Fibroblast of mammary gland (primary cell): Measurements from ENCODE around the gene DPH2.

Source experiments
- DNase-seq: peaks from one replicate; pipeline ENCODE4 v3.0.0-alpha.2; 2010; ENCODE audit warnings: low read depth
- H3K4me3 ChIP-seq: 2 replicates; pipeline ENCODE4 v1.5.1; 2011; ENCODE audit warnings: low read depth, mild to moderate bottlenecking, low read length, moderate library complexity; ENCODE audit not compliant: control insufficient read depth
- TF ChIP-seq, protein P1 (sequence below): conservative IDR thresholded peaks from 2 replicates; pipeline ENCODE4 v1.5.1; 2011; ENCODE audit warnings: low read depth, low read length, inconsistent platforms; ENCODE audit not compliant: control insufficient read depth, insufficient read depth

The DPH2 gene

DNA sequence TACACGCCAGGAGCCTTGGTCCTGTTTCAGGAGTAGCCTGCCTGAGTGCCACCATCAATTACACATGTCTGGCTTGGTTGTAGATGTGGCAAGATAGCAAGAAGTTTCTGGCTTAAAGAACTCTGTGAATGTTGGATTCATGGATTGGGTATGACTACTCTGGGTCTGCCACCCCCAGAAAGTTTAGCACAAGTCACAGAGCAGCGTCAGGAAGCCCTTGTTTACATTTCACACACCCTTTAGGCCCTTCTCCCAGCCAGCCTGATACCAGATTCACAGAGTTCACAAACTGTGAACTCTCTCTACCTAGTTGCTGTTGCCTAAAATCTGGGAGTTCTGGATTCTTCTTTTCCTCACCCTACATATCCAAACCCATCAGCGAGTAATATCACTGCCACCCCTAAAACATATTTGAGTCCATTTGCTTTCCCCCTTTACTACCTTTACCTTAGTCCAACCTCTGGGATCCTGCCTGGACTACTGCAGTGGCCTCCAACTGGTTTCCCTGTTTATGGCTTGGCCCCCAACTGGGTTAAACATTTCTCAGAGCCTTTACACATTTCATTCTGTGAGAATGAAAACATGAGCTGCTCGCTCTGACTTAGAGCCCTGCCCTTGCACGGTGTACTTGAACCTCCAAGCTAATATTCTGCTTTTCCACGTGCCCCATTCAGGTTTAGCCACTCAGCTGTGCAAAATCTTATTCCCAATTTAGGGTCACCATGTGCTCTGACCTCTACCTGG is 17.5 kb downstream of the DPH2 start:
- TF ChIP-seq, protein P1, sequence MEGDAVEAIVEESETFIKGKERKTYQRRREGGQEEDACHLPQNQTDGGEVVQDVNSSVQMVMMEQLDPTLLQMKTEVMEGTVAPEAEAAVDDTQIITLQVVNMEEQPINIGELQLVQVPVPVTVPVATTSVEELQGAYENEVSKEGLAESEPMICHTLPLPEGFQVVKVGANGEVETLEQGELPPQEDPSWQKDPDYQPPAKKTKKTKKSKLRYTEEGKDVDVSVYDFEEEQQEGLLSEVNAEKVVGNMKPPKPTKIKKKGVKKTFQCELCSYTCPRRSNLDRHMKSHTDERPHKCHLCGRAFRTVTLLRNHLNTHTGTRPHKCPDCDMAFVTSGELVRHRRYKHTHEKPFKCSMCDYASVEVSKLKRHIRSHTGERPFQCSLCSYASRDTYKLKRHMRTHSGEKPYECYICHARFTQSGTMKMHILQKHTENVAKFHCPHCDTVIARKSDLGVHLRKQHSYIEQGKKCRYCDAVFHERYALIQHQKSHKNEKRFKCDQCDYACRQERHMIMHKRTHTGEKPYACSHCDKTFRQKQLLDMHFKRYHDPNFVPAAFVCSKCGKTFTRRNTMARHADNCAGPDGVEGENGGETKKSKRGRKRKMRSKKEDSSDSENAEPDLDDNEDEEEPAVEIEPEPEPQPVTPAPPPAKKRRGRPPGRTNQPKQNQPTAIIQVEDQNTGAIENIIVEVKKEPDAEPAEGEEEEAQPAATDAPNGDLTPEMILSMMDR: no peak
- H3K4me3 ChIP-seq: no peak overlapping the region
- no peak for DNase-seq

DNA sequence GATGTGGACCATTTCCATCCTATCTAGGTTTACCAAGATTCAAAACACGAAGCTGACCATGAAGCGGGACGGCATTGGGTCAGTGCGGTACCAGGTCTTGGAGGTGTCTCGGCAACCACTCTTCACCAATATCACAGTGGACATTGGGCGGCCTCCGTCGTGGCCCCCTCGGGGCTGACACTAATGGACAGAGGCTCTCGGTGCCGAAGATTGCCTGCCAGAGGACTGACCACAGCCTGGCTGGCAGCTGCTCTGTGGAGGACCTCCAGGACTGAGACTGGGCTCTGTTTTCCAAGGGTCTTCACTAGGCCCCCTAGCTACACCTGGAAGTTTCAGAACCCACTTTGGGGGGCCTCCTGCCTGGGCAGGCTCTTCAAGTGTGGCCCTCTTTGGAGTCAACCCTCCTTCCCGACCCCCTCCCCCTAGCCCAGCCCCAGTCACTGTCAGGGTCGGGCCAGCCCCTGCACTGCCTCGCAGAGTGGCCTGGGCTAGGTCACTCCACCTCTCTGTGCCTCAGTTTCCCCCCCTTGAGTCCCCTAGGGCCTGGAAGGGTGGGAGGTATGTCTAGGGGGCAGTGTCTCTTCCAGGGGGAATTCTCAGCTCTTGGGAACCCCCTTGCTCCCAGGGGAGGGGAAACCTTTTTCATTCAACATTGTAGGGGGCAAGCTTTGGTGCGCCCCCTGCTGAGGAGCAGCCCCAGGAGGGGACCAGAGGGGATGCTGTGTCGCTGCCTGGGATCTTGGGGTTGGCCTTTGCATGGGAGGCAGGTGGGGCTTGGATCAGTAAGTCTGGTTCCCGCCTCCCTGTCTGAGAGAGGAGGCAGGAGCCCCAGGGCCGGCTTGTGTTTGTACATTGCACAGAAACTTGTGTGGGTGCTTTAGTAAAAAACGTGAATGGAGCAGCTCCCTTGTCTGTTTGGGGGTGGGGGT is 20.7 kb downstream of the DPH2 start:
- TF ChIP-seq, protein P1: peak; percentile 6
- no peak for DNase-seq
- peak overlapping the region; percentile 64 for H3K4me3 ChIP-seq

DNA sequence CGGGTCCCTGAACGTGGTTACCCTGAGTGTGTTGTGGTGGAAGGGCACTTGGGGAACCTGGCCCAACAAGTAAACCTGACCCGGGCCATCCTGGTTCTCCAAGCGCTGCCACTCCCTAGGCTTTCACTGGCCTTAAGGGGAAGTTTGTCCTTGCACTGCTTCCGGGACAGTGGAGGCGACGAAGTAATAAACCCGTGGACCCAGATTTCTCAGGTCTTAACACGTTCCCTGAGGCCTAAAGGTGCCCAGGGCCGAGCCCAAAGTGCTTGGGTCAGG is 21.3 kb downstream of the DPH2 start:
- TF ChIP-seq, protein P1: no peak
- no peak for DNase-seq
- peak overlapping the region; percentile 64 for H3K4me3 ChIP-seq

DNA sequence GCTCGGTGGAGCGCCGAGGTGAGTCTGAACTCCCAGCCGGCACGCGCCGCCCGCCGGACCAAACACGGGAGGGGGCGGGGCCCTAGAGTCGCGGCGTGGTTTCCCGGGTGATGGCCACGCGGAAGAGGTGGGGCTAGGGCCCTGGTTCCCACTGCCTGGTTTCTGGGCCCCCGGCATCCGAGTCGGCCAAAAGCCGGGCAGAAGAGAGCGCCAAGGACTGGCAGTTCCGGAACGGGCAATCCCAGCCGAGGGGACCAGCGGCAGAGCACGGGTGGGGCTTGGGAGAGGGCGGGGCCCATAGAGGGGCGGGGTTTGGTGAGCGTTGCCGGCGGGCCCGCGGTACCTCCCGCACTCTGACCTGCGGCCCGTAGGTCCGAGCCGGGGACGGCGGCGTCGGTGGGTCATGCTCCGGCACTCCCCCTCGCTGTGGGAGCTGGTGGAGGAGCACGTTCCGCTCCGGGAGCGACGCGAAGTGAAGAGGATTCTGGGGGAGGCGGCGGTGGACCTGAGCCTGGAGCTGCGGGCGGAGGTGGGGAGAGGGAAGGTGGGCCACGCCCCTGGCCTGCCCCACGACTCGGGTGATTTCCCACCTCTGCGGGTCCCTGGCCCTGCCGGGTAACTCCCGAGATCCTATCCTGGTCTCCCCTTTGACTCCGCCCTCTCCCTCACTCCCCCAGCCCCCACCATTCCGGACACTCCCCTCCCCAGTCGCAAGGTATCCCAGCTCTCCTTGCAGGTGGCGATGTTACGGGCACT is 21.8 kb downstream of the DPH2 start, which contains the start of gene CCDC24:
Gene CCDC24, plus strand, starts transcription at position 124 of the 756 bp plus-strand sequence. Its CDS starts 280 bp downstream, at position 404.
- H3K4me3 ChIP-seq: peak within 1 kb of the TSS; percentile 64
- TF ChIP-seq, protein P1: no peak
- DNase-seq: peak; percentile 66

DNA sequence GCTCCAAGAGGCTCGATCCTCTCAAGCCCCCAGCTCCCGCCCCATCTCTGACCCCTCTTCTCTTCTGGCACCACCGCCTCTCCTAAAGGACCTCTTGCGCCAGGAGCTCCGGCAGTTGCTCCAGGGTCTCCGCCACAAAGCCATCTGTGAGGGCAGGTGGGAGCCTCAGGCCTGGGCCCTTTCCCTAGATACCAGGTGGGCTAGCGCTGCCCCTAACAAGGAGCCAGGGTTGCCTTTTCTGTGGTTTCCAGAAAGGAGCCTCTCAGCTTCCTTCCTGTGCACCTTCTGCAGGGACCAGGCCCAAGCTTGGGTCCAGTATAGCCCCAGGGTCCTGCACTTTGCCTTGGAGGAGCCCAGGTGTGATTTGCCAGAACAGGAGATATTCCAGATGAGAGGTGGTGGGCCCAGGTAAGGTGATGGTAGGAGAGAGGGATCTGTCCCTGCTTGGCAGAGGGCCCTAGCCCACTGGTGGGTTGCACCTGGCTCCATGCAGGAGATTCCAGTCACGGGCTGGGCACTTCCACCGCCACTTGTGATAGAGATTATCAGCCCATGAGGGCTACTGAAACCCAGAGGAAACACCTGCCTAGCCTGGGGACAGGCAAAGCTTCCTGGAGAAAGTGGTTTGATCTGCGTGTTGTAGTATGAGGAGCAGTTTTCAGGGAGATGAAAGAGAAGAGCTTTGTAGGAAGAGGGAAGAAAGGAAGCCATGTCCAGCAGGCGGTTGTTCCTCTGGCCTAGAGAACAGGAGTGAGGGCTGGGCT is 22.6 kb downstream of the DPH2 start:
- TF ChIP-seq, protein P1: no peak

DNA sequence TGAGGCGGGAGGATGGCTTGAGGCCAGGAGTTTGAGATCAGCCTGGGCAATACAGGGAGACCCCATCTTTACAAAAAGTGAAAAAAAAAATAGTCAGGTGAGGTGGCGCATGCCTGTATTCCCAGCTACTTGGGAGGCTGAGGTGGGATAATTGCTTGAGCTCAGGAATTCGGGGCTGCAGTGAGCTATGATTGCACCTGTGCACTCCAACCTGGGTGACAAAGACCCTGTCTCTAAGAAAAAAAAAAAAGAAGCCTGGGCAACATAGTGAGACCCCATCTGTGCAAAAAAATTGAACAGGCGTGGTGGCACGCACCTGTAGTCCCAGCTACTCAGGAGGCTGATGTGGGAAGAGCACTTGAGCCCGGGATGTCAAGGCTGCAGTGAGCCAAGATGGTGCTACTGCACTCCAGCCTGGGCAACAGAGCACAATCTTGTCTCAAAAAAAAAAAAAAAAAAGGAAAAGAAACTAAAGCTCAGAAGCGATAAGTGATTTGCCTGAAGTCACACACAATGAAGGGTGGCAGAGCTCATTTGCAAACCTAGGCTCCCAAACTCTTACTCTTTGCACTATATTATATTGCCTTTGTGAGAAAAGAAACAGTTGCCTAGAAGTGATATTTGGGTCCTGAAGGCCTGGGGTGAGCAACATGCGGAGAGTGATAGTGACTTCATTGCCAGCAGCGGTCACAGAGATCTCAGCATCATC is 23.6 kb downstream of the DPH2 start:
- TF ChIP-seq, protein P1: no peak

More for the DNA sequence above, 22.6 kb downstream of the DPH2 start:
- H3K4me3 ChIP-seq: peak overlapping the region; percentile 64
- no peak for DNase-seq

More for the DNA sequence above, 23.6 kb downstream of the DPH2 start:
- H3K4me3 ChIP-seq: no peak overlapping the region
- no peak for DNase-seq
